ENCODE data around the gene LYZL4. TPM values are rescaled to one million over a fixed set of nuclear protein-coding genes. Genes with fewer than 3 reads are reported as not detected.

The LYZL4 gene
- not detected for total RNA-seq
- long read RNA-seq, result 0 reads

GRCh38 chr3:42410370-42411131 lies at the start of gene LYZL4:
LYZL4 (minus strand) TSS chr3:42410610; CDS start chr3:42407251, 3,359 bp downstream.
- ATAC-seq (peak in 1 of 2 donors; percentile 21), DNase-seq (no peak)
- intact Hi-C loops (cut with DNase I), result no loop called here

- intact Hi-C loops (cut with DNase I), result no loop called here
- ATAC-seq (no peak), DNase-seq (no peak)
These were observed 48.7 kb upstream of the LYZL4 start for GRCh38 chr3:42459151-42459550.

- intact Hi-C loops (cut with DNase I), result no loop called here
- DNase-seq, result no peak
These were observed 45.8 kb upstream of the LYZL4 start for GRCh38 chr3:42456211-42456610.

GRCh38 chr3:42451546-42452230 lies 41.3 kb upstream of the LYZL4 start:
- intact Hi-C loops (cut with DNase I), result no loop called here
- DNase-seq (peak; percentile 51), ATAC-seq (peak; percentile 89 to 95)

More at GRCh38 chr3:42456211-42456610, 45.8 kb upstream of the LYZL4 start:
- no peak for ATAC-seq

- ATAC-seq, result no peak
- intact Hi-C loops (cut with DNase I), result no loop called here
- DNase-seq, result no peak
These were observed 40.7 kb upstream of the LYZL4 start for GRCh38 chr3:42451116-42451515.

- DNase-seq, result no peak
- intact Hi-C loops (cut with DNase I), result no loop called here
- ATAC-seq, result no peak
These were observed 40.2 kb upstream of the LYZL4 start for GRCh38 chr3:42450567-42450966.

GRCh38 chr3:42447481-42447880 lies 37.1 kb upstream of the LYZL4 start:
- no peak for ATAC-seq
- intact Hi-C loops (cut with DNase I), result loop anchor here in 1 of 2 donors (10.0 kb wide), 1 partner anchor 543 kb away; no protein-coding TSS in a partner anchor
- no peak for DNase-seq

- ATAC-seq, result no peak
- intact Hi-C loops (cut with DNase I), result loop anchor here in 1 of 2 donors (10.0 kb wide), 1 partner anchor 542 kb away; no protein-coding TSS in a partner anchor
These were observed 36.0 kb upstream of the LYZL4 start for GRCh38 chr3:42446111-42447050.

GRCh38 chr3:42443819-42444436 lies 33.5 kb upstream of the LYZL4 start:
- peak; percentile 83 for DNase-seq
- intact Hi-C loops (cut with DNase I), result loop anchor here (1.0 to 10.0 kb wide), 5 partner anchors 197 to 552 kb away; no protein-coding TSS in a partner anchor
- peak; percentile 96 to 97 for ATAC-seq

More at GRCh38 chr3:42446111-42447050, 36.0 kb upstream of the LYZL4 start:
- no peak for DNase-seq

GRCh38 chr3:42443292-42443691 lies 32.9 kb upstream of the LYZL4 start:
- DNase-seq (no peak), ATAC-seq (no peak)
- intact Hi-C loops (cut with DNase I), result loop anchor here (1.0 to 10.0 kb wide), 5 partner anchors 196 to 551 kb away; no protein-coding TSS in a partner anchor

- DNase-seq, result no peak
- no peak for ATAC-seq
- intact Hi-C loops (cut with DNase I), result loop anchor here (1.0 to 10.0 kb wide), 5 partner anchors 195 to 550 kb away; no protein-coding TSS in a partner anchor
These were observed 32.2 kb upstream of the LYZL4 start for GRCh38 chr3:42442640-42443039.

- ATAC-seq (no peak), DNase-seq (no peak)
- intact Hi-C loops (cut with DNase I), result loop anchor here (5.0 to 10.0 kb wide), 4 partner anchors 194 to 549 kb away; no protein-coding TSS in a partner anchor
These were observed 31.4 kb upstream of the LYZL4 start for GRCh38 chr3:42441791-42442190.

GRCh38 chr3:42440924-42441323 lies 30.5 kb upstream of the LYZL4 start:
- DNase-seq, result no peak
- no peak for ATAC-seq
- intact Hi-C loops (cut with DNase I), result loop anchor here (5.0 to 10.0 kb wide), 4 partner anchors 194 to 549 kb away; no protein-coding TSS in a partner anchor

GRCh38 chr3:42439261-42440115 lies 29.1 kb upstream of the LYZL4 start:
- ATAC-seq, result no peak
- intact Hi-C loops (cut with DNase I), result loop anchor here (5.0 to 10.0 kb wide), 4 partner anchors 192 to 547 kb away; no protein-coding TSS in a partner anchor
- DNase-seq, result no peak

- DNase-seq, result no peak
- no peak for ATAC-seq
- intact Hi-C loops (cut with DNase I), result no loop called here
These were observed 28.3 kb upstream of the LYZL4 start for GRCh38 chr3:42438758-42439157.

- ATAC-seq (no peak), DNase-seq (no peak)
- intact Hi-C loops (cut with DNase I), result no loop called here
These were observed 27.8 kb upstream of the LYZL4 start for GRCh38 chr3:42438193-42438592.

GRCh38 chr3:42434777-42435380 lies 24.5 kb upstream of the LYZL4 start:
- DNase-seq, result no peak
- ATAC-seq, result no peak
- intact Hi-C loops (cut with DNase I), result no loop called here
